GM19455 (cell line): ENCODE measurements around the gene CYP3A5.

Experiments used
- ATAC-seq: cut with Tn5 transposase; IDR thresholded peaks from one replicate; pipeline ENCODE4 v1.9.1; 2021; ENCODE audit not compliant: unreplicated experiment

CYP3A5 gene

GRCh38 chr7:99616359-99617191 is 63.2 kb downstream of the CYP3A5 start, which contains the start of gene ZSCAN25:
Gene ZSCAN25 (plus strand): TSS chr7:99616946. CDS start chr7:99619607, 2,661 bp downstream.
- peak; percentile 89 for ATAC-seq

GRCh38 chr7:99615989-99616358 is 63.8 kb downstream of the CYP3A5 start:
- ATAC-seq, result no peak

GRCh38 chr7:99614495-99614894 is 65.3 kb downstream of the CYP3A5 start:
- ATAC-seq, result no peak

- ATAC-seq, result no peak
Measured at GRCh38 chr7:99607548-99607947, 72.2 kb downstream of the CYP3A5 start.

GRCh38 chr7:99606531-99606930 is 73.3 kb downstream of the CYP3A5 start:
- ATAC-seq, result no peak

GRCh38 chr7:99605527-99605926 is 74.3 kb downstream of the CYP3A5 start:
- ATAC-seq, result no peak

GRCh38 chr7:99601656-99602310 is 78.0 kb downstream of the CYP3A5 start:
- no peak for ATAC-seq

- ATAC-seq, result no peak
Measured at GRCh38 chr7:99599836-99600235, 80.0 kb downstream of the CYP3A5 start.
